ENCODE data around the gene PLCH2. TPM values are rescaled to one million over a fixed set of nuclear protein-coding genes. Genes with fewer than 3 reads are reported as not detected.

The PLCH2 gene
- total and polyA plus RNA-seq, 9 of the 15 experiments (the other 6 are each of a cell fraction or from before 2014, with no cell fraction given), result 0.16 TPM; not detected in 8

DNA sequence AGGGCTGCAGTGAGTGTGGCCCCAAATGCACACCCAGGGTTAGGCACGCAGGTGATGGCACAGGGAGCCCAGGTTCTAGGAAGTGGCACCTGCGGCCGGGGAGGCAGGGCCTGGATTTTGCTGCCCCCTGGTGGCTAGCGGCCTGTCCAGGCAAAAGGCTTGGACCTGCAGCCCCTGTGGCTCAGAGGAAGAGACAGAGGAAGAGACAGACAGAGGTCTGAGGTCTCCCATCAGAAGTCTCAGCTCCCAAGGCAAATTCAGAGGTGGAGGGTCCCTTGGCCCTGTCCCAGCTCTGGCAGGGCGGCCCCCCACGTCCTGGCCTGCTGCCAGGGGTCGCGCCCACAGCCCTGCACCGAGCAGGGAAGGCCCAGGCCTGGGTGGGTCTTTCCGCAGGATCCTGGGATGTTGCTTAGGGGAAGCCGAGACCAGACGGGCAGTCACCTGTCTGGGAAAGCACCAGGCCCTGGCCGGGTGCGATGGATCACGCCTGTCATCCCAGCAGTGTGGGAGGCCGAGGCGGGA is 72.0 kb downstream of the PLCH2 start (continued):
- TF ChIP-seq, protein P1, sequence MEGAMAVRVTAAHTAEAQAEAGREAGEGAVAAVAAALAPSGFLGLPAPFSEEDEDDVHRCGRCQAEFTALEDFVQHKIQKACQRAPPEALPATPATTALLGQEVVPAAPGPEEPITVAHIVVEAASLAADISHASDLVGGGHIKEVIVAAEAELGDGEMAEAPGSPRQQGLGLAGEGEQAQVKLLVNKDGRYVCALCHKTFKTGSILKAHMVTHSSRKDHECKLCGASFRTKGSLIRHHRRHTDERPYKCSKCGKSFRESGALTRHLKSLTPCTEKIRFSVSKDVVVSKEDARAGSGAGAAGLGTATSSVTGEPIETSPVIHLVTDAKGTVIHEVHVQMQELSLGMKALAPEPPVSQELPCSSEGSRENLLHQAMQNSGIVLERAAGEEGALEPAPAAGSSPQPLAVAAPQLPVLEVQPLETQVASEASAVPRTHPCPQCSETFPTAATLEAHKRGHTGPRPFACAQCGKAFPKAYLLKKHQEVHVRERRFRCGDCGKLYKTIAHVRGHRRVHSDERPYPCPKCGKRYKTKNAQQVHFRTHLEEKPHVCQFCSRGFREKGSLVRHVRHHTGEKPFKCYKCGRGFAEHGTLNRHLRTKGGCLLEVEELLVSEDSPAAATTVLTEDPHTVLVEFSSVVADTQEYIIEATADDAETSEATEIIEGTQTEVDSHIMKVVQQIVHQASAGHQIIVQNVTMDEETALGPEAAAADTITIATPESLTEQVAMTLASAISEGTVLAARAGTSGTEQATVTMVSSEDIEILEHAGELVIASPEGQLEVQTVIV (CRISPR knock-in tag; IDR thresholded peaks at IDR 0.05; ENCODE audit: borderline replicate concordance), result no peak
- peak in 1 of 2 experiments; percentile 63; a peak in 2 of 4 replicates for TF ChIP-seq RCOR1 (IDR thresholded peaks at IDR 0.05; ENCODE audit: borderline replicate concordance in 1 of 2, low read depth in 2 of 2, low read length in 2 of 2)
- TF ChIP-seq SIN3B (IDR thresholded peaks at IDR 0.05; ENCODE audit: low read depth), result no peak
- TF ChIP-seq ESRRA (IDR thresholded peaks at IDR 0.05; ENCODE audit: borderline replicate concordance, low read depth), result peak; percentile 34; the same call in 1 of the 2 replicates
- TF ChIP-seq ETS1 (conservative IDR thresholded peaks at IDR 0.05; ENCODE audit: control insufficient read depth, low read depth, low read length), result 0 out of 2 replicates have a peak, but pooled peaks have one; percentile 17
- peak; percentile 33; the same call in 1 of the 2 replicates for TF ChIP-seq SMAD4 (CRISPR knock-in tag; conservative IDR thresholded peaks at IDR 0.05)
- TF ChIP-seq, protein P2, sequence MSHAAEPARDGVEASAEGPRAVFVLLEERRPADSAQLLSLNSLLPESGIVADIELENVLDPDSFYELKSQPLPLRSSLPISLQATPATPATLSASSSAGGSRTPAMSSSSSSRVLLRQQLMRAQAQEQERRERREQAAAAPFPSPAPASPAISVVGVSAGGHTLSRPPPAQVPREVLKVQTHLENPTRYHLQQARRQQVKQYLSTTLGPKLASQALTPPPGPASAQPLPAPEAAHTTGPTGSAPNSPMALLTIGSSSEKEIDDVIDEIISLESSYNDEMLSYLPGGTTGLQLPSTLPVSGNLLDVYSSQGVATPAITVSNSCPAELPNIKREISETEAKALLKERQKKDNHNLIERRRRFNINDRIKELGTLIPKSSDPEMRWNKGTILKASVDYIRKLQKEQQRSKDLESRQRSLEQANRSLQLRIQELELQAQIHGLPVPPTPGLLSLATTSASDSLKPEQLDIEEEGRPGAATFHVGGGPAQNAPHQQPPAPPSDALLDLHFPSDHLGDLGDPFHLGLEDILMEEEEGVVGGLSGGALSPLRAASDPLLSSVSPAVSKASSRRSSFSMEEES (CRISPR knock-in tag; IDR thresholded peaks at IDR 0.05), result no peak
- no peak for TF ChIP-seq CBFB (CRISPR knock-in tag; IDR thresholded peaks at IDR 0.05)
- no peak for TF ChIP-seq RBM14 (IDR thresholded peaks at IDR 0.05; ENCODE audit: borderline replicate concordance, insufficient read depth, low read depth, low read length)
- TF ChIP-seq MAZ (CRISPR knock-in tag; conservative IDR thresholded peaks at IDR 0.05 in 1 of 2, IDR thresholded peaks at IDR 0.05 in 1 of 2), result peak; percentile 25 to 46; a peak in 1 of 4 replicates
